Activated CD8-positive, alpha-beta memory T cell treated with anti-CD3 and anti-CD28 coated beads for 1 hour (primary cell): Measurements from ENCODE around the gene LIPT1.
"Not testable (repeated sequence)": the region's sequence is repeated elsewhere in the genome, so short reads cannot be mapped to it uniquely, and the experiment has no call there.

Experiments used
- DNase-seq, 2 donors: peaks; one replicate each; pipeline ENCODE4 v3.0.0-alpha.2; 2020; ENCODE audit warnings: low read depth in 1 of 2; ENCODE audit errors: extremely low read depth in 1 of 2

The LIPT1 gene

DNA sequence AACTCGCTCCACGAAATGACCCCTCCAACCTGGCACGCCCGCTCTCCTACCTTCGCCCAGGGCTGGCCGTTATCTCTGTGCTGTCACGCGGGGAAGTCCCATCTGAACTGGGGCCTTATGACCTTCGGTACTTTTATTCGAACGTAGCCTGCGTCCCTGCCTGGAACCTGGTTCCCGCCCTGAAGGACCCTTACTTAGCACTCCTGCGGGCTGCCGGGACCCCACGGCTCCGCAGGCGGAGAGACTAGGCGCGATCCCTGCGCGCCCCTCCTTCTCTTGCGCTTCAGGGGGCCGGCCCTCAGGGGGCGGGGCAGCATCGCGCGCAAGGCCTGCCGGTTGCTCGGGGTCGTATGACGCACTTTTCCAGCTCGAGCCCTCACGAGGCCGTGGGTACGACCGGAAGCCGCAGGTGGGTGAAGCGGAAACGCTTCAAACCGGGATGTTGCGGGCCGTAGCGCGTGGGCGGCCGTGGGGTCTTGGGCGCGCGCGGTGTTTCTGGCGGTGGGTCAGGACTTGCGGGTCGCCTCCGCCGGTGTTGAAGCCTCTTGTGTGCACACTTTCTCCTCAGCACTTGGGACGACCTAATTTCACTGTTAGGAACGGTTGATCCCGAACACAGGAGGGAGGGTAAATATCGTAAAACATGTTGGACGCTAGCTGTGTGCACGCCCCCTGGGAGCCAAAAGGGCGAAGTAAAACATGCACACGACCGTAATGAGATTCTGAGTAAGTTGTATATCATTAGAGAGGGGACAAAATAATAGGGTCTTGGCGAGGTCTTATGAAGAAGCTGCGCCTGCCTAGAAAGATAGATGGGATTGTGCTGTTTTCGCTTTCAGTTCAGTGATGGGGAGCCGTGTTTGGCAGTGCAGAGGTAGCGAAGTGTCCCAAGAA lies at the start of gene LIPT1, which contains the start of gene TSGA10:
Gene LIPT1 (plus strand): TSS at position 325 of the 894 bp plus-strand sequence. CDS start 6,991 bp downstream, outside the sequence.
Gene TSGA10 (minus strand): TSS at position 300 of the 894 bp plus-strand sequence. CDS start 45,503 bp downstream, outside the sequence.
- peak; percentile 71 to 87 for DNase-seq

DNA sequence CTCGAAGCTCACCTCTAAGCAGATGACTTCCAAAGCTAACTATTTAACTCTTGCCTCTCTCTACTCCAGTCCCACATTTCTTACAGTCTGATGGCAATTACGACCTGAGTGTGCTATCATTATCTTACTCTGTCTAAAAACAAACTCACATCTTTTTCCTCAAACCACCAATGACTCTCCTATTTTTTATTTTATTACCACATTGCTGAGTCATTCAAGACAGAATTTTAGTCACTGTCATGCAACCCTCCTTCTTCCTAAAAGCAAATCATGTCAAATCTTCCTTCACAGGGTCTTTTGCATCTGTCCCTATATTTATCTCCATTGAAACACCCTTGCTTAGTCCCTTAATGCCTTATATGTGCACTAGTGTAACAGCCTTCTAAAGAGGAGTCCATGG lies 47.9 kb upstream of the LIPT1 start:
- no peak for DNase-seq

DNA sequence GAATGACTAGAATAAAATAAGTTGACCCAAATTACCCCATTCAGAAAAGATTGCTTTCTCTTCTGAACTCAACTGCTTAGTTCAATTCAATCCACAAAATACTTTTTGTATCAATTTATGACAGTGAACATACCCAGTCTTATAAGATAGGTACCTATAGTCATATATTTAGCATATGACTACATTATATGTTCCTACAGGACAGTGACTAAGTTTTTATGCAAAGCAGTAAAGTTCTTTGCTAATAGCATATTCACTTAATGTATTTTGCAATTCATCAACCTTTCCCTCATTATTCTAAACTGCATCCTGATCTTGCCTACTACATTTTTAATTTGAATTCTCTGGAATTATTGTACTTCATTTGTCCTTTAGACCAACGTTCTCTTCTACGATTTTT lies 43.5 kb upstream of the LIPT1 start:
- no peak for DNase-seq

DNA sequence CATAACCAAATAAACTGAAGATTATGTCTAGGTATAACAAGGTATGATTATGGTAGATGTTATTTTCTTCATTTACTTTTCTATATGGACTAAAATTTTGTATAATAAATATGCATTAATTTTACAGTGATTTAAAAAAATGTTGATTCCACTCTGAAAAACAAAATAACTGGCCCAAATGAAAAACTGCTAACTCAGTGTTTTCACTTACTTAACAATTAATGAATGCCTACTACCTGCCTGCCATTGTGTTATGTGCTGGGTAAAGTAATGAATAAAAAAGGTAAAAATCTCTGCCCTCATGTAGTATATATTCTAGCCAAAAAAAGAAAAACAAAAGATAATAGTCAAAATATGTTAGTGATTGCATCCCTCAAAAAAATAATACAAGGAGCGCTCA lies 42.8 kb upstream of the LIPT1 start:
- no peak for DNase-seq

DNA sequence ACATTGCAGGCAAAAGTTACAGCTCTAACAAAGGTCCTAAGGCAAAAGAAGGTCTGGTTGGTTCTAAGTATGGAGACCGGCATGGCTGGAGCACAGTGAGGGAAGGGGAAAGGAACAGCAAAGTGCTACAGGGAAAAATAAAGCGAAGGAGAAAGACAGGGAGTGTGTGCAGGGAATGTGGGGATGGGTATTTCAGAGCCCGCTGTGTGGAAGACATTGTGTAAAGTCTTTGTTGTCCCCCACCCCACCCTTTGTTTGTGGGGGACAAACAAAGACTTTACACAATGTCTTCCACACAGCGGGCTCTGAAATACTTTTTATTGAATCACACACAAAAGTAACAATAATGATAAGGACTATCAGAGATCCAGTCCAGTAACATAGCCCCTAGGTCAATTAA lies 42.1 kb upstream of the LIPT1 start:
- DNase-seq = no peak

DNA sequence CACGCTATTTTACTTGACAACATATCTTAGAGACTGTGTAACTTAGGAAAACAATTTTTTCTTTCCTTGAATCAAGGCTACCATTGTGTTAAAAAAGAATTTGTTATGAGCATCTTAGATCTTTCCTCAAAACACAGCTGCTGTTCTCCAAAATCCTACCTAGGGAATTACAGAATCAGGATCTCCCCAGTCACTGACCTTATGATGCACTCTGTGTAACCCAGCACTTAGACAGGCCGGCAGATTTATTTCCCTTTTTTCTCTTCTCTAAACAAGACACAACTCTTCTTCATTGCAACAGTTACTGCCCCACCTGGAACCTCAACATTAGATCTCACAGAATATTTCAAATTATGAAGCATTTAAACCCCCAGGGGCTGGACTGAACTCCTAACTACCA lies 26.8 kb upstream of the LIPT1 start:
- DNase-seq = no peak

DNA sequence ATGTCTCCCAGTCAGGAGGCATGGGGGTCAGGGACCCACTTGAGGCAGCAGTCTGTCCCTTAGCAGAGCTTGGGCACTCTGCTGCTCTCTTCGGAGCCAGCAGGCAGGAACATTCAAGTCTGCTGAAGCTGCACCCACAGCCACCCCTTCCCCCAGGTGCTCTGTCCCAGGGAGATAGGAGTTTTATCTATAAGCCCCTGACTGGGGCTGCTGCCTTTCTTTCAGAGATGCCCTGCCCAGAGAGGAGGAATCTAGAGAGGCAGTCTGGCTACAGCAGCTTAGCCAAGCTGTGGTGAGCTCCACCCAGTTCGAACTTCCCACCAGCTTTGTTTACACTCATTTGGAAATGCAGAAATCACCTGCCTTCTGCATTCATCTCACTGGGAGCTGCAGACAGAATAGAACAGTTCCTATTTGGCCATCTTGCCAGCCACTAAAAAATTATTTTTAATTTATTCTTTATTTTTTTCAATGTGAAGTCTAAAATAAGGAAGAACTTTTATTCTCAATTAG lies 19.7 kb upstream of the LIPT1 start:
- not testable (repeated sequence) for DNase-seq

DNA sequence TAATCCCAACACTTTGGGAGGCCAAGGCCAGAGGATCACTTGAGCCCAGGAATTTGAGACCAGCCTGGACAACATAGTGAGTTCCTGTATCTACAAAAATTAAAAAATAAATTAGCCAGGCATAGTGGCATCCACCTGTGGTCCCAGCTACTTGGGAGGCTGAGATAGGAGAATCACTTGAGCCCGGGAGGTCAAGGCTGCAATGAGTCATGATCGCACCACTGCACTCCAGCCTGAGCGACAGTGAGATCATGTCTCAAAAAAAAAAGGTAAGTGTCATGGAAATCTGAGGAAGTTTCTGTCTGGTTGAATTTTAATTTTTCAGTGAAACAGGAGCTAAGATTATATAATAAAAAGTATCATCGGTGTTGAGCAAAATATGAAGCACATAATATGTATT lies 15.8 kb upstream of the LIPT1 start:
- no peak for DNase-seq

DNA sequence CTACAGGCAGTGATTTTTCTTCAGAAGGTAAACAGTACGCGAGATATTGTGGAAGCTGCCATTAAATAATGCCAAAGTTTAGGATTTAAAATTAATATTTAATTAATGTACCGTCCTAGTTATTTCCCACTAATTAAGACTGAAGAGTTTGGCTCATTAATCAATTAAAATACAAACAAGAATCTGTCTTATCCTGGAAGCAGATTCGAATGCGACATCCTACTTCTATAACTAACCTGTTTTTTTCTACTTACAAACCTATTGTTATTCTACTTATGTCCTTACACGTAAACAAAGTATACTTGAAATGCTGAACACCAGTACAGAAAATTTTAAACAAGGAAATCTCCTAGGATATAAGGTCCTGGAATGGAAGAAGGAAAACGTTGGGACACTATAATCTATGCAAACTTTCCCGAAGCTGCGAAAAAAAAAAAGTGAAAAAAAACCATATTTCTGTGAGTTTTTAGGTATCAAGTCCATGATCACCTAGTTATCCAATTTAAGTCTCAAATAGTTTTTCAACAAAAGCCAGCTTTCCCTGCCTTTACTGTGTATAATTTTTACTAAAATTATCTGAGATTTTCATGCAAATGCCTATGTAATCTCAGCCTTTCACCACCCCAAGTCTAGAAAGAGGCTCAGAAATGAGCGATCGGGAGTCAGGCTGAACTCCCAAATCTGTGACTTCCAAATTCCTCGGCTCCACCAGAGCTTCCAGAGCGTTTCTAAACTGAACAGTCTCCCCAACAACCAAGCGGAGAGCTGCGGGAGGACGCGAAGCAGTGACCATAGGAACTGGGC lies 14.5 kb upstream of the LIPT1 start:
- DNase-seq = no peak

DNA sequence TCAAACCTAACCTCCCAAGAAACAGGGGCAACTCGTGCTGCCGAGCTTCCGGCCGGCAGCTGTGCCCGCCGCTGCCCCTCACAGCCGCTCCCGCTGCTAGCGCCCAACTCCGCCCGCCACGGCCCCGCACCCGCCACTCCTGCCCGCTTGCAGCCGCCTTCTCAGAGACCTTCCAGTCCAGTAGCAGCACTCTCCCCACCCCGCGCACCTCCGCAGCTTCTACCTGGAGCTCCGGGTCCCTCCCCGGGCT lies 14.0 kb upstream of the LIPT1 start:
- DNase-seq = no peak

DNA sequence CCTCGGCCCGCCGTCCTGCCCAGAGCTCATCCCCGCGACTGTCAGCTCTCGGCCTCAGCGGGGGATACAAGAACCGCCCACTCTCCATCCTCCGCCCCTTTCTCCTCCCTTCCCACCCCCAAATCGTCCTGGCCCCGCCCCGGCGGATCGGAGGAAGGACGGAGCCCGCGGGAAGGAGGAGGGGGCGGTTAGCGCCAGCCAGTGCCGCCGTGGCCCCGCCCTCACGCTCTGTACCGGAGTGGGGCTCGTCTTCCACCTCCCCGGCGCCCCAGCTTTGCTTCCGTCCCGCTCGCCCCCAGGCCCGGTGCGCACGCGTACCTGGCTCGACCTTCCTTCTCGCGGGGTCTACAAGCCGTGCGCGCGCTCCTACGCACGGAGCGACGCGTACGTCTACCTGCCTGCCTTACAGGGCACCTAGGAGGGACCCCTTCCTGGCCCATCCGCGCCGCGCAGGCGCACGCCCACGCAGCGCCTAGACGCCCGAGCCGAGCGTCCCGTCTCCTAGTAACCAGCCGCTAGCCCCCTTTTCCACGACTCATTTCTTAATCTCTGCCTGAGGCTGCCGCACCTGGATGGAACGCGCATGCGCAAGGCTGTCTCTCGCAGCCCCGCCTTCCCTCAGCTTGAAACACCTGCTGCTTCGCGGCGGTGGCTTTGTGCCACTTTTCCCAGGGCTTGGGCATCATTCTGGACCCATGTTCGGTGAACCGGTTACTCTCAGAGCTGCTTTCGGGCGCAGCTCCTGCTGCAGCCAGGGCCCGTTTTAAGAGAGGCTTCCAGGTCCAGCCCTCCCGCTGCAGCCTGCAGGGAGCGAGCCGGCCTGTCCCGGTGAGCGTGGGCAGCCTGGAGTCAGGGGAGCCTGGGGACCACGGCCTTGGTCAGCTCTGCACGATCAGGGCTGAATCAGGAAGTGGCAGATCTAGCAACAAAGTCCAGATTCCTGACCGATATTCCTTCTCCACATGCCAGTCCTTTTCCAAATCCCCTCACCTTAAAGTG lies 13.4 kb upstream of the LIPT1 start, which contains the start of gene C2orf15:
Gene C2orf15 (plus strand): TSS at position 598 of the 999 bp plus-strand sequence. CDS start 8,852 bp downstream, outside the sequence.
- DNase-seq = peak; percentile 90 to 96

DNA sequence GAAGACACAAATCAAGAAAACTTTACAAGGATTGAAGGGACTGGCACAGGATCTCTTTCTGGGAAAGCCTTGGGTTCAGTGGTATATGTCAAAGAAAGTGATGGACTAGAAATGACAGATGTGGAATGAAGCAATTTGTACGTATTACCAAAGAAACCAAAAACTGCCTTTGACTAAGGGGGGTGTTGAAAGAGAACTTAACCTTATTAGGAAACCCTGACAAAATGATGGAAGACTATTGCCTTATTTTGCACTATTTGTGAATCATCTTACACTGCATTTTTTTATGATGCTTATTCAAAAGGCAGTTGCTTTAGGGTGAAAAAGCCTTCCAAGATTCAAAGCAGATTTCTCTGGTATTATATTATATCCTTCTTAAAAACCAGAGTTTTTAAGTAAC lies 4.1 kb upstream of the LIPT1 start:
- DNase-seq = no peak

DNA sequence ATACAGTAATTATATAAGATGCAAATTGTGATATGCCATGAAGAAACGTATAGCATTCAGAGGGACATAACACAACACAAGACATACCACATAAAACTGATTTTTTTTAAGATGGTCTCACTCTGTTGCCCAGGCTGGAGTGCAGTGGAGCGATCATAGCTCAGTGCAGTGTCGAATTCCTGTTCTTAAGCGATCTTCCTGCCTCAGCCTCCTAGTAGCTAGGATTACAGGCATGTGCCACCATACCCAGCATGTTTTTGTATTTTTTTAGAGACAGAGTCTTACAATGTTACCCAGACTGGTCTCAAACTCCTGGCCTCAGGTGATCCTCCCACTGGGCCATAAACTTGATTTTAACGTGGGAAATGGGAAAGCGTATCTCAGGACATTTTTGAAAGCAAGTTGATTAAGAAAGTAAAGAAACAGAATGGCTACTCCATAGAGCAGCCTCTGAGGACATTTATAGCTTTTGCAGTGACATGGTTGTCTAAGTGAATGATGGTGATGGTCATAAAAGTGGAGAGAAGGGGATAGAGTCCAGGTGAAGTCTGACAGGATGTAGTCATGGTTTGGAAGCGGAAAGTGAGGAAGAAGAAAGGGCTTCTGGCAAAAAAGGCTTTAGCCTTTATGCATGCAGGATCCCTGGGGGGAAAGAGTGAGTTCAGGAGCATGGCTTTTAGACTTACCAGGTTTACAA lies 2.4 kb upstream of the LIPT1 start:
- no peak for DNase-seq

DNA sequence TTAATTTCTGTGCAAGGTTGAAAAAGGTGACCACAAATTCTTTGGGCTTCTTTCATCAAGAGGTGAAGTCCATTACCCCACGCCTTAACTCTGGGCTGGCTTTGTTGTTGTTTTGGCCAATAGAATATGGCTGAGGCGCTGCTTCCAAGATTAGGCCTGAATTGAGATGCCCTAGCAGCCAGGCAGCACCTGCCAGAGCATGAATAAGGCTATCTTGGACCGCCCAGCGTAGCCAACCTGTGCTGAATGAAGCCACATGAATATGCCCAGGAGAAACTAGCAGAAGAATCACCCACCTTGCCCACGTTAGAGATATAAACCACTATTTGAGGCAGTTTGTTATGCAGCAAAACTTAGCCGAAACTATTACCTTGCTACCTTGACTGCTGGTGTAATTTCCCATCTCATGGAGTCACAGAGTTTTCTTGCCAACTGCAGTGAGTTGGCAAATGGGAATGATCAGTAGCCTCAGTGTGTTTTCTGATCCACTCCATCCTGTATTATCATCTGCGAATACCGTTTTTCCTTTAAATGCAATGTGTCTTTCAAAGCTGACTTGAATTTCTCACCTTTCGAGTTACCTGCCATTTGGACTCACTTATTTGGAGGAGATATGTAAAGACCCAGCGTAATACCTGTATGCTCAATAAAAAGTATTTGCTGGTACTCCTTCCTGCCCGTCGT lies 704 bp upstream of the LIPT1 start:
- DNase-seq = no peak

DNA sequence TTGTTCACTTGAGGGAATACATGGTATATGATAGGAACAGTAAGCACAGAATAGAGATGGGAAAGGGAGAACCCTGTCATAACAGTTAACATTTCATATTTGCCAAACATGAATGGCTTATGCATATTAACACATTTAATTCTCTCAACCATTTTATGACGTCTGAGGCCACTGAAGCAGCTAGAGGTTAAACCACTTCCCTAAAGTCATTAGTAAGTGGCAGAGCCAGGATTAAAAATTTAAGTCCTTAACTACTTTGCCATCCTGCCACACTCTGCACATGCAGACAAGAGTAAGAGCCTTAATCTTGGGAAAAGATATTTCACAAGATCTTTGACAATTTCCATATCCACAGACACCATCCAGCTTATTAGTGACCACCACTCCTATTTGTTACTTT lies 2.1 kb downstream of the LIPT1 start:
- DNase-seq = no peak

DNA sequence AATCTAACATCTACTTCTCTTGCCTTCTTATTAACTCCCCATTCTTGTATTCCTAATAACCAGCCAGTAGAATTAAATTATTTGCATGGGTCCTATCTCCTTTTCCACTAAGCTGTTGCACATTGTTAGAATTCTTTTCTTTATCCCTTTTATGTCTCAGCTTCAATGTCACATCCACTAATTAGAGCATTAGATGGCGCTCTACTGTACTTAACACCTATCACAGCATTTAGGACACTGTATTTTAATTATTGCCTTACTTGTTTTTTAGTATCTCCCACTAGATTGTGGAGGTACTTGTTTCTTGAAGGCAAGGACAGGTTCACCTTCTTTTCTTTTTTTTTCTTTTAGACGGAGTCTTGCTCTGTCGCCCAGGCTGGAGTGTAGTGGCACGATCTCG lies 3.8 kb downstream of the LIPT1 start:
- no peak for DNase-seq

DNA sequence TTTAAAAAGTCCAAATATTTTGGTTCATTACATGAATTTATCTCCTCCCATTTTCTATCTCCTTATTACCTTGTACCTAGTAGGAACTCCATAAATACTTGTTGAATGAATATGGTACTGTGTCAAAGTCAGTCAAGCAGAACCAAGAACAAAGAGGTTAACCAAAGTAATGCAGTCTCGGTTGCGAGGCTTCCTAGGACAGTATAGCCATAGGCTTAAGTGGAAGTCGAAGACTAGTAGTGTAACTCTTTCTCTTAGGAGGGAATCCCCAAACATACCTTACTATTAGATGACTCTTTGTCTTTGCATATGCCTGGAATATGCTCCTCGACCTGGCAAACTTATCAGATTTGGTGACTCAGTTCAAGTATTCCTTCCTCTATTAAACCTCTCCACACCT lies 4.8 kb downstream of the LIPT1 start:
- no peak for DNase-seq

DNA sequence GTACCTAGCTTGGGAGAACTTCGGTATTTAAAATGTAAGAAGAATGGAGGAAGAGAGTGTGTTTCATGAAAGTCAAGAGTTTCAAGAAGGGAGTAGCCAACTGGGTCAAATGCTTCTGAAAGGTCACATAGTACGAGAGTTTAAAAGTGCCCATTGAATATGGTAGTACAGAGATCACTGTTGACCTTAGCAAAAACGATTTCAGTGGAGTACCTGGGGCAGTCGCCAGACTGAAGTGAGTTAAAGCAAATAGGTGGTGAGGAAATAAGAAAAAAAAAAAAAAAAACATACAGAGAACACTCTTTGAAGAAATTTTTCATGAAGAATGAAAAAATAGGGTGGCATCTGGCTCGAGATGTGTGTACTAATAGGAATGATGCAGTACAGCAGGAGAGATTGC lies 11.5 kb downstream of the LIPT1 start:
- no peak for DNase-seq

DNA sequence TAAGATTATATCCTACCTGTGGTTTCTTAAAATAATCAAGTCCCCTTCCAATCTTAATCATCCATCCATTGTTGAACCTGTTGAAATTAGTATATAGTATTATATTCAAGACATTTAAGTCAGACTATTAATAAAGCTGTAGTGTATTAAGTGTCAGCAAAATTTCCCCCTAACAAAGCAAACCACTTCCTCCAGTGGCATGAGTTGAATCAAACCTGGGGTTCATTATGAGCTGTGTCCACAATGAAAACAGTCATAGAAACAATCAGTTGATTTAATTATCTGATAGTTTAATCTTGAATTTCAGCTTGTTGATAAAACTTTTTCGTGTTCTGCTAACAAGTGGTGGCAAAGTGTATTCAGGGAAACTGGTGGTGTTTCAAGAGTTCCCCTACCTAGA lies 14.8 kb downstream of the LIPT1 start:
- no peak for DNase-seq
